ENCODE measurements around the gene BCAN.

BCAN gene

DNA sequence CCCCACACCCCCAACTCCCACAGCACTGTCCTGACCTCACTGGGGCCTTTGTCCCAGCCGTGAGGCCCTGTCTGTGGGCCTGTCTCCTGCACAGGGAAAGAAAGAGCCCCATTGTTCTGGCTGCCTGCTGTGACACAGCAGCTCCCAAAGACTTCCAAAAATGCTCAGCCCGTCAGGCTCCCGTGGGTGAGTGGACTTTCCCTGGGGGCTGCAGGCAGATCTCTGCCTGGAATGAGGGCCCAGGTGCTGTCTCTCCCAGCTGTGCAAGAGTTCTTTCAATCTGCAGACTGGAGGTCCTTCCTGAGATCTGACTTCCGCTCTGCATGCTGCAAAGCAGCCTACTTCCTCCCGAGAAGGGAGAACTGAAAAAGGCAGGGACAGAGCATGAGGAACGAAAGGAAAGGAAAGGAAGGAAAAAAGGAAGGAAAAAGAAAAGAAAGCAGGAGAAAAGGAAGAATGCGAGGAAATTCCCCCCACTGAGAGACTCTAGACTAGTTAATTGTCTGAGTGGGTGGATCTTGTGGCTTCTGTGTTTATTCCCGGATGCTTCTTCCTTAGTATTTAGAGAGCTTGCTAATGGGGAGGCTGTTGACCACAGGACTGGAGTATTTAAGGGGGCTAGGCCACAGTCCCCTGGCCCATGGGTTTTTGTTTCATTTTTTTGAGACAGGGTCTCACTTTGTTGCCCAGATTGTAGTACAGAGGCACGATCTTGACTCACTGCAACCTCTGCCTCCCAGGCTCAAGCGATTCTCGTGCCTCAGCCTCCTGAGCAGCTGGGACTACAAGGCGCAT, 20.3 kb downstream of the BCAN start:
- no peak for DNase-seq

DNA sequence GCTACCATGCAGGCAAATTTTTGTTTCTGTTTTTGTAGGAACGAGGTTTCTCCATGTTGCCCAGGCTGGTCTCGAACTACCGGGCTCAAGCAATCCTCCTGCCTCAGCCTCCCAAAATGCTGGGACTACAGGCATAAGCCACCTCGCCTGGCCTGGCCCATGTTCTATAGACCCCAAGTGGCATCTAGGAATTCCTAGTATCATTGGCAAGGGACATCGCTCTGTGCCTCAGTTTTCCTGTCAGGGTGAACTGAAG, 20.8 kb downstream of the BCAN start:
- DNase-seq: no peak

DNA sequence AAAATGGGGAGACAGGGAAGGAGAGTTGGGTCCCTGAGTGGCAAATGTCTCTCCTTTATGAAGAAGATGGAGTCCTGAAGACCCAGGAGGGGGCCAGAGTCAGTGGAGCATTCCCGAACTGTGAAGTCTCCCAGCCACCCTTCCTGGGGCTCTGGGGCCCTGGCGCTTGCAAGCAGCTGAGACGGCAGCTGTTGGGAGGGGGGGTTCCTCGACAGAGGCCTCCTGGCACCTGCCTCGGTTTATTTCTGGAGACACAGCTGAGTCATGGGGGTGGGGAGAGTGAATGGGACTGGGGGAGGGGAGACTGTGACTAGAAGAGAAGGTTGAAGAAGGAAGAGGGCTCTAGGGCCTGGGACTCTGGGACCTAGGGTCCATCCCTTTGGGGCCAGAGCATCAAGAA, 21.3 kb downstream of the BCAN start:
- no peak for DNase-seq

DNA sequence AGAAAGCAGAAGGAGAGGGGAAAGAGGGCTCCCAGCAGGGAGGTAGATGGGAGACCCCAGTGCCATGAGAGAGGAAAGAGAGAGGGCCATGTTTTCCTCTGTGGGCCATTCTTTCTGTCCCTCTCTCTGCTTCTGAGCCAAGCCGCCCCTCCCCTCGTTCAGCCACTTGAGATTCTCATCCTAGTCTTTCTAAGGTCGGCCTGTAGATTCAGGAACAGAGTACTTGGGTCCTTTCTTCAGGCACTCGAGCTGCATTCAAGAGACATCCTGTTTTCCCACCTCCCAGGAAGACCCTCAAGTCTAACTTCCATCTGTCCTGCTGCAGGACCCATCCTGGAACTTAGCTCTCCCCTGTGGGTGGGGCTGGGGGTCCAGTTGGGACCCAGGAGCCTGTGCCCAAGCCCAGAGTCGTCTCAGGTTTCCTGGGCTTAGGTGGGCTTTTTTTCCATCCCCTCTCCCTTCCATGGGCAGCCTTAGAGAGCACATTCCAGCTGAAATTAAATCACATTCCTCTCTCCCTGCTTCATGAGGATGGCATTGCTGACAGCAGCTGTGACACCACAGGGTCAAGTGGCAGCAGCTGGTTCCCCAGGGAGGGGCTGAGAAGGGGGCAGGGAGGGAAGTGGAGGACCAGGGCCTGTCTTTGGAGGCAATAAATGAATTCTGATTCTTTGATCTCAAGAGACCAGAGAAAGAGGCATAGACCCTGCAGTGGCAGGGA, 22.3 kb downstream of the BCAN start:
- DNase-seq: no peak

DNA sequence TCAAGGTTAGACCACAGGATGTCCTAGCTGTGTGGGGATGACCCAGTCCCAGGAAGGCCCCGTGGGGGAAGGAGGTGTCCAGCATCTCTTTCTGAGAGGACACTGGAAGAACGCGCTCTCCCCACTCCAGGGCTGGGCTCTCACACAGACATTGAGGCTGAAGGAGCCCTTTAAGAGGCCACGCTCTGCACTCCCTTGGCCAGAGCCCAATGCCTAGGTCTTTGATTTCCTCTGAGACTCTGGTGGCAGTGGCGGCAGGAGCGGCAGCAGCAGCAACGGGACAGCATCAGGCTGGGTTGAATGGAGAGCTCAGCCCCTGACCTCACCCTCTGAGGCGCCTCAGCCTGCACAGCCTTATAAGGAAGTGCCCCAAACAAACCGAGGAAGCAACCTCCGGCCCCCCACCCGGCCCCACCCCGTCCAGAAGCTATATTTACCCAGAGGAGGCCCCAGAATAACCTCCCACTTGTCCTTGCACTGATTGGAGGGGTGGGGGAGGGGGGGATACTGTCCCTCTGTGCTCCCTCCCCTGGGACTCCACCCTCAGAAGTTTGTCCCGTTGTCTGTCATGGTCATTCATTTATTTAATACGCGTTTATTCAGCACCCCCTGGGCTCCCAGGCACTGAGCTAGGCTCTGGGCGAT, 23.0 kb downstream of the BCAN start:
- DNase-seq: no peak

DNA sequence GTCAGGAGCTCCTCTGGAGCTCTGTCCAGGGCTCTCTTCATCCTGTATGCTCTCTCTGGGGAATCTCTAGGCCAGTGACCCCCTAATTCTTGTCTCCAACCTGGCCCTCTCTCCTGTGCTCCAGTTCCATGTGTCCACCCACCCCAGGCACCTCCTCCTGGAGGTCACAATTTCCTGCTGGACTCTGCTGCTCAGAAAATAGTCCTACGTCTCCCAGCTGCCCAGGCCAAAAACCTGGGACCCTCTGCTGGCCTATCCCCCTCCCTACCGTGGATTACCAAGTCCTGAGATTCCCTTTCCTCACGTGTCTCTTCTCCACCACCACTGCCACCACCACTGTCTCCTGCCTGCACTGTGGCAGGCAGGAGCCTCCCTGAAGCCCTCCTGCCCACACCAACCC, 23.6 kb downstream of the BCAN start:
- DNase-seq: no peak

DNA sequence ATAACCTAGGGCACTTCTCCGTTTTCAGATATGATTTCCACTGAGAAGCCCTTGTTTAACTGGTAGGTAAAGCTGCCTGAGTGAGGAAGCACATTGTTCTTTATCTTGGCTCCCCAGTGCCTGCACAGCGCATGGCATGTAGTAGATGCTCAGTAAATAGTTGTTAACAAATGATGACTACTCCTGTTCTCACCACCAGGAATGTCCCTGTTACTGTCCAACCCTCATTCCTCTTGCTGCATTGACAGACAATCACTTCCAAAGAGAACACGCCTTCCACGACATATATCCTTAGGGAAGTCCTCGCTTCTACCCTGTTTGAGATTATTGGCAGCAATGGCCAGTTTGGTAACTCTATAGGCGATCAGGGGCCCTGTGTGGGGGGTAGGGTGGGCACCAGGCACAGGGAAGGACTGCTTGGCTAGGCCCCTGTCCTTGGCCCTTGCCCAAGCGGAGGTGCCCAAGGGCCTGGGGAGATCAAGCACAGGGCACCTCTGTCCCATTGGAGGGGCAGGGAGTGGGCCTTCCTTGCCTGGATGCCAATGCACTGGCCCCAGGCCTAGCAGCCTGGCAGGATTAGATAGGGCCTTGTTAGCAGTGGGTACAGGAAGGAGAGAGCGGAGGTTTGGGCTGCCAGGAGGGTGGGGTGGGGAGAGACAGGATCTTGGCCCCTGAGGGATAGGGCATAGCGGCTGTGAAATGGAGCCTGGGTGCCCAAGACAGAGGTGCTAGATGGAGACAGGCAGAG, 25.1 kb downstream of the BCAN start:
- no peak for DNase-seq

DNA sequence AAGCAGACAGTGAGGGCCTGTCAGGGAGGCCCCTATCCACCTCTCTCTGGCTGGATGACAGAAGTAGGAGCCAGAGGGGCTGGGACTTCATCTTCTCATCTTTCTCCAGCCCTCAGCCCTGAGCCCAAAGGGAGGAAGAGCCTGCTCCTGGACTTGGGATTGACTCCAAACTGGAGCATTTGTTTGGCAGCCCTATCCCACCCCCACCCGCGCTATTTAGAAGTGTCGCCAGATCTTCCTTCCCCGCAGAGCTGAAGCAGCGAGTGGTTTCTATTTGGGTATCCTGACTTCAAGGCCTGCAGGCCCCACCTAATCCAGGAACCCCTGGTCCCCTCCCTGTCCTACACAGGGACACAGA, 25.7 kb downstream of the BCAN start:
- DNase-seq: no peak

DNA sequence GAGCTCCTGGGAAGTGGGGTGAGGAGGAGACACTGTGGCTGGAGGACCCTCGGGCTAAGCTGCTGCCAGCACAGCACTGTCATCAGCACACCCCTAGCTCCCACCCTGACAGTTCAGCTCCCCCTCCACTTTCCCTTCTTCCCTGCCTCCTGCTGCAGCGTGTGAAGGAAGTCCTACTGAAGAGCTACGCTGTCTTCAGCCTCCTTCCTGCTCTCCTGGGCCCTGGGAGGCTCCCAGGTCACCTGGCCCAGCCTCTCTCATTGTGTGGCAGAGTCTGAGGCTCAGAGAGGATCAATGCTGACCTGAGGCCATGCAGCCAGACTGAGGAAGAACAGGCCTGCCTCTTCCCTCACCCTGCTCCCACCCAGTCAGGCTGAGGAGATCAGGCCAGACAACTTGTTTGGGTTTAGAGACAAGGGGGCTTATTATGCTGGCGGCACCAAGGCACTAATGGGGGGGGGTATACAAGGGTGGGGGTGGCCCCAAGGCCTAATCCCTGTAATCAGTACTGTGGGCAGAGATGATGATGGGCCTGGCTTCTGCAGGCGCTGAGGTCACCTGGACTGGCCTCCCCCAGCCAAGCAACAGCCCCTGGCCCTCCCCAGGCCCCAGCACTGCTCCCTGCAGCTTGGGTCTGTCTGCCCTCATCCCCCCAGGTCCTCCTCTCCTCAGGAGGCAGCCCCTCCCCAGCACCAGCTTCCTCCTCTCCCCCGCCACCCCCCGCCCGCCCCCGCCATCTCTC, 26.2 kb downstream of the BCAN start:
- DNase-seq: no peak

DNA sequence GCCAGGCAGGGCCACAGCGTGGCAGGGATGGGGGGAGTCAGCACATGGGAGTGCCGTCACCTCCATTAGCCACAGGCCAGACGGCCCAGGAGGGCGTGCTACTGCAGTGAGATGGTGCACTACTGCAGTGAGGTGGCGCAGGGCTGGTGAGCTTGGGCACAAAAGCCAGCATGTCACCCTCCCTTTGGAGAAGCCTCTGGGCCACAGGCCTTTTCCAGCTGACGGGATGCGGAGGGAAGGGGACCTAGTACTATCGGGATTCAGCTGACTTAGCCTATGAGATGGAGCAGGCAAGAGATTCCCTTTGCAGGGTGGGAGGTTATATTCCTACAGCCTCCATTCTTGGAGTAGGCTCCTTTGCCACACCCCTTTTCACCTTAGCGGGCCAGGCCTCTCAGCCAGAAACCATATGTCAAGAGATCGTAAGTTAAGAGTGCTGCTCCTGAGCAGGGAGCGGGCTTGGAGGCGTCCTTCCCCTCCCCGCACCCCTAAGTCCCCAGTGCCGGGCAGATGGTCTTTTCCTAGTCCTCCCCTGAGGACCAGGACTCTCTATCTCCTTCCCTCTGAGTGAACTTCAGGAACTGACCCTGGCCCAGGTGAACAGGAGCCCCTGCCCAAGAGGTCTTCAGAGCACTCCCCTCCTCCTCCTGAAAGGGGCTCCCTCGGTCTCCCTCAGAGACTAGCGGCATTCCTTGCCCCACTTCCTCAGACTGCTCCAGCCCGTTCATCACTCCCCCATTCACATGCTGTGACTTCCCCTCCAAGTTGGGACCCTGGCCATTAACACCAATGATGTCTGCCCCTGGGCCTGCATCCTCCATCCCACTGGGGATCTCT, 27.1 kb downstream of the BCAN start:
- no peak for DNase-seq

DNA sequence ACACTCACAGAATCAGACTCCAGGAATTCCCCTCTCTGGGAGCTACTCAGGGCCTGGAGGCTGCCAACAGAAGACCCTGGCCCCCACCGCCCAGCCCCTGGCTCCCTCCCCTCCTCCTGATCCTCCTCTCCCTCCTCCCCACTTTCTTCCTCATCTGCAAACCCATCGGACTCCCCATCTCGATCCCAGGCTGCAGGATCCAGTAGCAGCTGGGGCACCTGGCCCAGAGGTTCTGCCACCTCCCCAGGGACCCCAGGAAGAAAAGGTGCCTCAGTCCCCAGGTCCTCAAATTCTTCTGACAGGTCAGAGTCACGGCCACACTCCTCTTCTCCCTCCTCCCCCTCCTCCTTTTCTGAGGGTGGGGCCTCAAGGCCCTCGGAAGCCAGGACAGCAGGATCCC, 27.9 kb downstream of the BCAN start:
- no peak for DNase-seq

DNA sequence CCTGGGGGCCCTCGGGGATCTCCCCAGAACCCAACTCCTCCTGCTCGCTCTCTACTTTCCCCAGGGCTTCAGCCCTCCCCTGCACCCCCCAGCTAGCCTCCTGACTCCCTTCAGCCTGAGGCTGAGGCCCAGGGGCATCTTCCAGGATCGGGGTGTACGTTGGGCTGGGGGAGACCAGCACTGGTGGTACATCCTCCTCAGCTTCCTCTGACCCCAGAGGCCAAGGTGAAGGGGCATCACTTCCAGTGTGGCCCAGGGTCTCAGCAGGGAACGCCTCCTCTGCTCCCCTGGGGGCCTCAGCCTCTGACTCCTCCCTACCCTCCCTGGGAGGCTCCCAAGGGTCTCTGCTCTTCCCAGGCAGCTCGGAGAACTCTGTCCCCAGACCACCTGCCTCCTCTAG, 28.4 kb downstream of the BCAN start:
- DNase-seq: no peak

DNA sequence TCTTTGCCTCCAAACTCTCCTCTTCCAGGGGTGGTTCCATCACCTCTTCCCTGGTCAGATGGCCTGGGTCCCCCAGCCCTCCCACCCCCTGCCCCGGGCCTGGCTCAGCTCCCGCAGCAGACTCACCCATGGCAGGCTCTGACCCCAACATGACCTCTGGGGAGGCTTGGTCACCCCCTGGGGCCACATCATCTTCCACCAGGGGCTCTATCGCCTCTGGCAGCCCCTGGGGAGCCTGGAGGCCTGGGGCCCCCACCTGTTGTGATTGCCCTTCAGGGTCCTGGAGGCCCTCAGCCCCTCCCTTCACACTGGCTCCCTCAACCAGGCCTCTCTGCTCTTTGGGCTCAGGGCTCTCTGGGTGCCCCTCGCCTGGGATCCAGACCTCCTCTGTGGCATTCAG, 28.9 kb downstream of the BCAN start:
- DNase-seq: no peak

DNA sequence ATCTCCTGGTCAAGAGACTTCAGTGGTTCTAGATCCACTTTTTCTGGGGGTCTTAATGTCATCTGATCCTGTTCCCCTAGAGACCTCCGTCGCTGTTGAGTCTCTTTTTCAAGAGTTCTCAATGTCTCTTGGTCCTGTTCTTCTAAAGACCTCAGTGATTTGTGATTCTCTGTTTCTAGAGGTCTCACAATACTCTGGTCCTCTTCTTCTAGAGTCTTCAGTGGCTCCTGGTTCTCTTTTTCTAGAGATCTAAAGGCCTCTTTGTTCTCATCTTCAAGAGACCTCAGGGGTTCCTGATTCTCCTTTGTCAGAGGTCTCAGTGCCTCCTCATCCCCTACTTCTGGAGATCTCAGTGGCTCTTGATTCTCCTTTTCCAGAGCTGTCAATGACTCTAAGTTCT, 29.9 kb downstream of the BCAN start:
- DNase-seq: no peak

DNA sequence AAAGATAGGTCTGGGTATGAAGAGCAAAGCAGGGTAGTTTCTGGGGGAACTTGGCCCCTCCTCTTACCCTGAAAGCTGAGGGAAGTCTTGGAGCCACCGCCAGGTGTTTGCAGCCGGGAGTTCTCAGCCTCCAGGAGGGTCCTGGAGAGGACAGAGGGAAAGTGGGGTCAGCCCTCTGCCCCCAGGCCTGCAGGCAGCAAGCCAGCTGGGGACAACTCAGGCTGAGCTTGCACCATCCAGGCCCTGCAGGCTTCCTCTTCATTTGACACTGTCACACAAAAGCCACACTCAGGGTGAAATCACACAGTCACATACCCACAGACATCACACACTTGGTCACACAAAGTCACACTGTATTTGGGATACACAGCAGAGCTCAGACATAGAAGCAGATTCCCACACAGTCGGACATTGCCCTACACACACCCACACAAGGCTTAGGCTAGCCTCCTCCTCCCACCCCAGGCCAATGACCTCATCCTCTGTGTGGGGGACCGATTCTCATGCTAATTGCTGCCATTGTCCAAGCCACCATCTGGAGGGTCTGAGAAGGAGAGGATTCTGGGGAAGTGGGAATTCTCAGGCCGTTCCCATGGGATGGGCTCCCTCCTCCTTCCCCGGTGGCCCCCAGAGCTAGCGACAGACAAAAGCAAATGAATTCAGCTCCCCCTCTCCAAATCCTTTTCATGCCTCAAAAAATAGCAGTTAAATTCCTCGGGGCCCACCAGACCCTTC, 31.6 kb downstream of the BCAN start:
- DNase-seq: no peak

DNA sequence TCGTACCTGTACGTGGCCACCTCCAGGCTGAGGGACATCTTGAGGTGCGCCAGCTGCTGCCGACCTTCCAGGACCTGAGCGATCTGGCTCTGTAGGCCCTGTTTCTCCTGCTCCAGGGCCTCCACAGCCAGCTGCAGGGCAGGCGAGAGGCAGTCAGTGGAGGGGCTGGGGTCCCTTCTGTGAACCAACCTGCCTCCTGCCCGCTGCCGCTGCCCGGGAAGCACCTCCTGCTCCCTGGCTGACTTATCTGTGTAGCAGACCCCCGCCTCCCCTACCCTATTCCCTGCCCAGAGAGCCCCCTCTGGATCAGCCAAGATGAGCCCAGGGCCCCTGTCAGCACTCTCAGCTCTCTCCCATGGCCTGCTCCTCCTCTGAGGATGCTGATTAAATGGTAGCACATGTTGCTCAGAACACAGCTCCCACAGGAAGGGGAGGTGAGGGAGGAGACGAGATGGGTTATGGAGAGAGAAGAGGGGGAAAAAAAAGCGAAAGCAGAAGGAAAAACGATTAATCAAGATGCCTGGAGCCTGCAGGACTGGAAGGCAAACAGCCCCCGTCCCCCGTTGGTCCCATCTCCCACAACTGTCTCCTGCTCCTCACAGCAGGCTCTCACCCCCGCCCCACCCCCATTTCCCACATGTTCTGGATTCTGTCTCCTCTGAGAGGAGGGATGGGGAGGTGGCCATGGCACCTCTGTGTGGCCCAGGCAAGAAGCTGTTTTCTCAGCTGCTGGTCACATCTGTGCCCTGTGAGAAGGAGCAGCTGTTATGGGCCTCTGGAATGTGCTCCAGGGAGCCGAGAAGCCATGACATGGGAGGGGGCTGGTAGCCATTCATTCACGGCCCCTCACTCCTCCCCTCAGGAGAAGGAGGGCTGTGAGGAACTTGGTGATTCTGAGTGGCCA, 33.5 kb downstream of the BCAN start:
- DNase-seq: no peak

DNA sequence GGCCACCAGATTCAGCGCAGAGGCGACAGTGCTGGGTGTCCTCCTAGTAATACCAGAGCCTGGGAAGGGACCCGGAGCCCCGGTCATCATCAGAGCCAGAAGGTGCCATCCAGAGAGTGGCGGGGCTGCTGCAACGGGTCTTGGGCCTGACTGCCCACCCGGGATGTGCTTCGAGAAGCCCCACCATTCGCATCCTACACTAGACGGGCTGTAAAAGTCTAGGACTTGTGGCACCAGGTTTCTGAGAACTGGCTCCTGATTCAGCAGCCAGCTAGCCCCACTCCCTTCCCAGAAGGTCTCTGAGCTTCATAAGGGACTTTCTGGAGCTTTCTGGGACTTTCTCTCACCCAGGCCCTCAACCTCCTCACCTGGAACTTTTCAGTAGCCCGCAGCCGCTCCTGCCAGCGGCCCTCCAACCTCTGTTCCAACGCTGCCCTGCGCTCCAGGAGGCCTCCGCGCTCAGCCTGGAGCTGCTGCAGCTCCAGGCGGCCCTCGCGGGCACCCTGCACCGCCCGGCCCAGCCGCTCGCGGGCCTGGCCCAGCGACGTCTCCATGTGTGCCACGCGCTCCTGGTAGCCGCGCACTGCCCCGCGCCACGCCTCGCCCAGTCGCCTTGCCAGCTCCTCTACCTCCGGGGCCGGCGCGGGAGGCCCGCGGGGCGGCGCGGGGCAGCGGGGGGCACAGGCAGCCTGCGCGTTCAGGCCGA, 34.4 kb downstream of the BCAN start:
- DNase-seq: no peak

DNA sequence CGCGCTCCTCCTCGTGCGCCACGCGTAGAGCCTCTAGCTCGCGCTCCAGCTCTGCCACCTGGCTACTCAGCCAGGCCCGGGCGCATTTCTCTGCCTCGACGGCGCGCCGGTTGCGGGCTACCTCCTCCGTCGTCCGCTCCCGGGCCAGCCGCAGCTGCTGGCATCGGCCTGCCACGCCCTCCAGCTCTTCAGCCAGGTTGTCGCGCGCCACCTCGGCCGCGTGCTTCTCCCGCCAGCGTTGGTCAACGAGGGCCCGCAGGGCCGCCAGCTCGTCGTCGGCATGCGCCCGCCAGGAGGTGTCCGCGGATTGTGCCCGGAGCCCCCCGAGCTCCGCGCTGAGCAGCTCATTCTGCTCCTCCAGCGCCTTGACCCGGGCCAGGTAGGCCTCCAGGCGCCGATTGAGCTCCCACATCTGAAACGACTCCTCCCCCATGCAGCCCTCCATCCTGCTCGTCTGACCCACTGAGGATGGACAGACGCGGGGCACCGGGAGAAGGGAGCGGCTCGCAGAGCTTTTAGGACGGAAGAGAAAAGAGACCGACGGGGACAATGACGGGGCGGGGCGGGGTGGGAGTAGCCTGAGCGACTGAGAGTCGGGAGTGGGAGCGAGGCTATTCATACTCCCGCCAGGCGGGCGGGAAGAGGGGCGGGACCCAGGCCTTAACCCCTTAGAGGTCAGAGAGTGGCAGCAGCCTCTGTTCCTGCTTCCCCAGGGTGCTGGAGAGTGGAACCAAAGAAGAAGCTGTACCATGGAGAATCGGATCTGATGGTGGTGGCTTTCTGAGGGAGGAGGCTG, 35.1 kb downstream of the BCAN start, which contains the start of gene NES:
TSS of gene NES (minus strand) at position 588 of the 796 bp plus-strand sequence. CDS start at position 445, 143 bp downstream.
- no peak for DNase-seq
